RWPE2 (cell line): ENCODE measurements around the gene S100A11.

Experiments used
- ATAC-seq: fragments of 200-7000 bp; cut with Tn5 transposase; 3 replicates; pipeline ENCODE4 v1.9.1; 2021; ENCODE audit warnings: low read depth
- DNase-seq: peaks from one replicate; pipeline ENCODE4 v3.0.0-alpha.2; 2020; ENCODE audit warnings: low spot score
- H3K27ac ChIP-seq: fragments of 450-650 bp; 2 replicates; pipeline ENCODE4 v1.5.1; 2017; ENCODE audit warnings: mild to moderate bottlenecking; ENCODE audit not compliant: poor library complexity, severe bottlenecking
- H3K27me3 ChIP-seq: fragments of 250-450 bp; sonication (Bioruptor Pico); 2 replicates; pipeline ENCODE4 v1.5.1; 2021; ENCODE audit warnings: mild to moderate bottlenecking, moderate library complexity; ENCODE audit not compliant: insufficient read depth, poor library complexity, severe bottlenecking
- H3K36me3 ChIP-seq: fragments of 250-450 bp; sonication (Bioruptor Pico); 2 replicates; pipeline ENCODE4 v1.5.1; 2020; ENCODE audit warnings: low read depth, mild to moderate bottlenecking, moderate library complexity
- H3K4me1 ChIP-seq: fragments of 250-450 bp; sonication (Bioruptor Pico); 2 replicates; pipeline ENCODE4 v1.5.1; 2021; ENCODE audit warnings: mild to moderate bottlenecking, moderate library complexity; ENCODE audit not compliant: insufficient read depth, poor library complexity, severe bottlenecking
- H3K4me3 ChIP-seq: fragments of 250-450 bp; sonication (Bioruptor Pico); 2 replicates; pipeline ENCODE4 v1.5.1; 2021; ENCODE audit warnings: mild to moderate bottlenecking, moderate library complexity; ENCODE audit not compliant: severe bottlenecking
- H3K9me3 ChIP-seq: fragments of 250-450 bp; sonication (Bioruptor Pico); 2 replicates; pipeline ENCODE4 v1.5.1; 2021; ENCODE audit warnings: mild to moderate bottlenecking, moderate library complexity; ENCODE audit not compliant: severe bottlenecking
- TF ChIP-seq, protein P1 (sequence below): fragments of 450-650 bp; IDR thresholded peaks from one replicate; pipeline ENCODE4 v1.5.1; 2017; ENCODE audit warnings: mild to moderate bottlenecking, moderate library complexity; ENCODE audit not compliant: poor library complexity, severe bottlenecking

Gene S100A11

GRCh38 chr1:151984313-151984956, 52.4 kb downstream of the S100A11 start:
- peak overlapping the region; percentile 100 for H3K27ac ChIP-seq
- TF ChIP-seq, protein P1, sequence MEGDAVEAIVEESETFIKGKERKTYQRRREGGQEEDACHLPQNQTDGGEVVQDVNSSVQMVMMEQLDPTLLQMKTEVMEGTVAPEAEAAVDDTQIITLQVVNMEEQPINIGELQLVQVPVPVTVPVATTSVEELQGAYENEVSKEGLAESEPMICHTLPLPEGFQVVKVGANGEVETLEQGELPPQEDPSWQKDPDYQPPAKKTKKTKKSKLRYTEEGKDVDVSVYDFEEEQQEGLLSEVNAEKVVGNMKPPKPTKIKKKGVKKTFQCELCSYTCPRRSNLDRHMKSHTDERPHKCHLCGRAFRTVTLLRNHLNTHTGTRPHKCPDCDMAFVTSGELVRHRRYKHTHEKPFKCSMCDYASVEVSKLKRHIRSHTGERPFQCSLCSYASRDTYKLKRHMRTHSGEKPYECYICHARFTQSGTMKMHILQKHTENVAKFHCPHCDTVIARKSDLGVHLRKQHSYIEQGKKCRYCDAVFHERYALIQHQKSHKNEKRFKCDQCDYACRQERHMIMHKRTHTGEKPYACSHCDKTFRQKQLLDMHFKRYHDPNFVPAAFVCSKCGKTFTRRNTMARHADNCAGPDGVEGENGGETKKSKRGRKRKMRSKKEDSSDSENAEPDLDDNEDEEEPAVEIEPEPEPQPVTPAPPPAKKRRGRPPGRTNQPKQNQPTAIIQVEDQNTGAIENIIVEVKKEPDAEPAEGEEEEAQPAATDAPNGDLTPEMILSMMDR, result no peak
- DNase-seq (no peak), ATAC-seq (no peak)
- H3K36me3 ChIP-seq, result peaks cover 85% of the 10 kb centered on the region
- no peaks in the 10 kb centered on the region for H3K9me3 ChIP-seq
- no peaks in the 10 kb centered on the region for H3K27me3 ChIP-seq
- peaks cover 55% of the 10 kb centered on the region for H3K4me1 ChIP-seq
- no peak overlapping the region for H3K4me3 ChIP-seq
